Keratinocyte (primary cell): Measurements from ENCODE around the gene SMC5. TPM values are rescaled to one million over a fixed set of nuclear protein-coding genes. Genes with fewer than 3 reads are reported as not detected.

Source experiments
- DNase-seq: peaks from one replicate; pipeline ENCODE4 v3.0.0-alpha.2; 2011; ENCODE audit warnings: low read depth, missing footprints, low spot score
- FAIRE-seq: peaks from 2 replicates; lab custom pipeline; 2011; peaks lifted over from hg19 to GRCh38; lab: Jason Lieb, UNC
- H2AFZ ChIP-seq: 2 replicates; pipeline ENCODE4 v1.6.0; 2012; ENCODE audit warnings: low read length, control low read depth, inconsistent platforms; ENCODE audit not compliant: control insufficient read depth
- H3K27ac ChIP-seq: 2 replicates; pipeline ENCODE4 v1.5.1; 2011; ENCODE audit warnings: low read length; ENCODE audit not compliant: control insufficient read depth, insufficient read depth
- H3K27me3 ChIP-seq: 3 replicates; pipeline ENCODE4 v1.6.0; 2011; ENCODE audit warnings: low read length; ENCODE audit not compliant: control insufficient read depth, insufficient read depth; ENCODE audit errors: extremely low read depth
- H3K36me3 ChIP-seq, 2 experiments: 2 replicates in 1 of 2; 3 replicates in 1 of 2; pipeline ENCODE4 v1.5.1; 2011; ENCODE audit warnings: low read length in 2 of 2, mild to moderate bottlenecking in 1 of 2; ENCODE audit not compliant: control insufficient read depth in 2 of 2, insufficient read depth in 2 of 2; ENCODE audit errors: extremely low read depth in 1 of 2
- H3K4me1 ChIP-seq: 3 replicates; pipeline ENCODE4 v1.5.1; 2011; ENCODE audit warnings: low read length; ENCODE audit not compliant: control insufficient read depth, insufficient read depth; ENCODE audit errors: extremely low read depth
- H3K4me2 ChIP-seq: 3 replicates; pipeline ENCODE4 v1.6.0; 2011; ENCODE audit warnings: low read depth, low read length; ENCODE audit not compliant: control insufficient read depth, insufficient read depth; ENCODE audit errors: extremely low read depth
- H3K4me3 ChIP-seq, 3 experiments: fragments of 200-600 bp in 1 of 3; sonication (generic) in 1 of 3; 2 replicates in 2 of 3; 3 replicates in 1 of 3; pipeline ENCODE4 v1.5.1; 2011 to 2016; ENCODE audit warnings: low read length in 3 of 3, mild to moderate bottlenecking in 3 of 3, control low read depth in 2 of 3, inconsistent platforms in 1 of 3, low read depth in 1 of 3, mixed read lengths in 1 of 3, mixed run types in 1 of 3, moderate library complexity in 1 of 3; ENCODE audit not compliant: control insufficient read depth in 2 of 3, insufficient read depth in 2 of 3; ENCODE audit errors: extremely low read depth in 1 of 3
- H3K79me2 ChIP-seq: 2 replicates; pipeline ENCODE4 v1.6.0; 2012; ENCODE audit warnings: low read length; ENCODE audit not compliant: control insufficient read depth, insufficient read depth
- H3K9ac ChIP-seq: 3 replicates; pipeline ENCODE4 v1.6.0; 2011; ENCODE audit warnings: low read length; ENCODE audit not compliant: control insufficient read depth, insufficient read depth; ENCODE audit errors: extremely low read depth
- H3K9me1 ChIP-seq: 3 replicates; pipeline ENCODE4 v1.6.0; 2011; ENCODE audit warnings: low read length; ENCODE audit not compliant: control insufficient read depth, insufficient read depth; ENCODE audit errors: extremely low read depth
- H3K9me3 ChIP-seq: 2 replicates; pipeline ENCODE4 v1.5.1; 2012; ENCODE audit warnings: low read depth, low read length; ENCODE audit not compliant: control insufficient read depth
- H4K20me1 ChIP-seq: 3 replicates; pipeline ENCODE4 v1.6.0; 2011; ENCODE audit warnings: low read length; ENCODE audit not compliant: control insufficient read depth, insufficient read depth; ENCODE audit errors: extremely low read depth
- EZH2 ChIP-seq: IDR thresholded peaks from one replicate; pipeline ENCODE4 v1.6.1; 2012; ENCODE audit warnings: inconsistent platforms, mild to moderate bottlenecking, low read length, moderate library complexity
- dilution Hi-C: fragments of 300-500 bp; cut with MboI; formaldehyde crosslinking; loops from one replicate; pipeline ENCODE4 v1.7.0; 2020; ENCODE audit warnings: low sequenced_read_pairs; ENCODE audit not compliant: extremely low pct_ligation_motif_present
- polyA plus RNA-seq, 5 experiments: library from polyadenylated mRNA; depleted of rRNA in 3 of 5; stranded (reverse) in 3 of 5; stranded (forward) in 1 of 5; unstranded in 1 of 5; fragments of >200 nt; gene quantifications; 1 replicate in 1 of 5; 2 replicates in 3 of 5; 3 replicates in 1 of 5; pipeline versions ENCODE4 v1.2.1 to v1.2.3, GENCODE V29; 2011 to 2012; ENCODE audit warnings: missing spikeins in 2 of 5, low read depth in 1 of 5, low replicate concordance in 1 of 5
- TF ChIP-seq, protein P1 (sequence below), 3 experiments: IDR thresholded peaks in 1 of 3; conservative IDR thresholded peaks in 1 of 3; optimal IDR thresholded peaks in 1 of 3; 2 replicates in 2 of 3; 3 replicates in 1 of 3; pipeline versions ENCODE3 to v1.5.1; 2011; ENCODE audit warnings: low read length in 3 of 3, mild to moderate bottlenecking in 3 of 3, moderate library complexity in 2 of 3, control low read depth in 1 of 3, inconsistent platforms in 1 of 3; ENCODE audit not compliant: insufficient read depth in 2 of 3; ENCODE audit errors: extremely low read depth in 1 of 3

The SMC5 gene
- polyA plus RNA-seq, 1 donor (not counting 4 experiments of a cell fraction or from before 2014, with no cell fraction given) = 16.5 TPM

DNA sequence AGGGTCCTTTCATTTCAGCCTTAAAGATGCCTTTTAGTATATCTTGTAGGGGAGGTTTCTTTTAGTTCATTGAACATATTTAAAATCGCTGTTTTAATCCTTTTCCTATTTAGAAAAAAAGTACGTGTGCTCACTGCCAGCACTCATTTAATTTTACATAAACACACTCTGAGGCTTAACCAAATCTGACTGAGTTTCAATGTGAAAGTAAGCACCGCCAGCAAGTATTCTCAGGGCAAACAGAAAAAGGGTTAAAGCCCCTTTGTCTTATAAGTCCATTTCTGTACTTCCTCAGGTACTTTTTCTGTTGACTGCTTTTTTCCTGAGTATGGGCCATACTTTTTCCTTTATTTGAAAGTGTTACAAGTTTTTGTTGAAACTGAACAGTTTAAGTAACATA lies 31.8 kb downstream of the SMC5 start:
- peaks cover 18% of the 10 kb centered on the region for H3K79me2 ChIP-seq
- no peak overlapping the region for H3K4me3 ChIP-seq
- H3K36me3 ChIP-seq = peaks cover 0 to 4% of the 10 kb centered on the region in 2 experiments
- H3K4me2 ChIP-seq = no peak overlapping the region
- H3K27ac ChIP-seq = no peak overlapping the region
- no peak for FAIRE-seq
- no peaks in the 10 kb centered on the region for H3K9me1 ChIP-seq
- H3K9ac ChIP-seq = no peak overlapping the region
- no peak for DNase-seq
- dilution Hi-C loops = no loop called here
- H3K27me3 ChIP-seq = no peaks in the 10 kb centered on the region
- H2AFZ ChIP-seq = no peak overlapping the region
- H3K4me1 ChIP-seq = no peaks in the 10 kb centered on the region
- no peaks in the 10 kb centered on the region for H4K20me1 ChIP-seq
- TF ChIP-seq, protein P1, sequence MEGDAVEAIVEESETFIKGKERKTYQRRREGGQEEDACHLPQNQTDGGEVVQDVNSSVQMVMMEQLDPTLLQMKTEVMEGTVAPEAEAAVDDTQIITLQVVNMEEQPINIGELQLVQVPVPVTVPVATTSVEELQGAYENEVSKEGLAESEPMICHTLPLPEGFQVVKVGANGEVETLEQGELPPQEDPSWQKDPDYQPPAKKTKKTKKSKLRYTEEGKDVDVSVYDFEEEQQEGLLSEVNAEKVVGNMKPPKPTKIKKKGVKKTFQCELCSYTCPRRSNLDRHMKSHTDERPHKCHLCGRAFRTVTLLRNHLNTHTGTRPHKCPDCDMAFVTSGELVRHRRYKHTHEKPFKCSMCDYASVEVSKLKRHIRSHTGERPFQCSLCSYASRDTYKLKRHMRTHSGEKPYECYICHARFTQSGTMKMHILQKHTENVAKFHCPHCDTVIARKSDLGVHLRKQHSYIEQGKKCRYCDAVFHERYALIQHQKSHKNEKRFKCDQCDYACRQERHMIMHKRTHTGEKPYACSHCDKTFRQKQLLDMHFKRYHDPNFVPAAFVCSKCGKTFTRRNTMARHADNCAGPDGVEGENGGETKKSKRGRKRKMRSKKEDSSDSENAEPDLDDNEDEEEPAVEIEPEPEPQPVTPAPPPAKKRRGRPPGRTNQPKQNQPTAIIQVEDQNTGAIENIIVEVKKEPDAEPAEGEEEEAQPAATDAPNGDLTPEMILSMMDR (optimal IDR thresholded peaks at IDR 0.05 in 1 of 3, IDR thresholded peaks at IDR 0.05 in 1 of 3, conservative IDR thresholded peaks at IDR 0.05 in 1 of 3; ENCODE audit: extremely low read depth in 1 of 3, insufficient read depth in 2 of 3, low read length in 3 of 3) = no peak
- no peak for TF ChIP-seq EZH2
- no peaks in the 10 kb centered on the region for H3K9me3 ChIP-seq

DNA sequence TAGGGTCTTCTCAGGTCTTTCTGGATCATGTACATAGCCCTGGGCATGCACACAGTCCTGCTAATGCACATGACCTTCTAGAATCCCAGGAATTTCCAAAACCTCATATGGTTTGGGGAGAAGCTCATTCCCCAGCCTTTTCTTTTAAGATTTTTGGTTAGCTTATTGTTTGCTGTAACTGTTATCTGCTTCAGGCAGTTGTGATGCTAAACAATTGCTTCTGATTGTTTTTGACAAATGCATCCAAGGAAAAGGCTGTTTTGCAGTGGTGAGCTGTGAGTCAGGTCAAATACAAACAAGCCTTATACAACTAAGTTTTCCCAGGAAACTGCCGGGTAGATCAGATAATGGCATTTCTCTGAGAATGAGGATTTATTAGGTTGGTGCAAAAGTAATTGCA lies 32.7 kb downstream of the SMC5 start:
- H3K9me1 ChIP-seq = no peaks in the 10 kb centered on the region
- DNase-seq (no peak), FAIRE-seq (no peak)
- H3K4me3 ChIP-seq = no peak overlapping the region
- H3K9me3 ChIP-seq = no peaks in the 10 kb centered on the region
- peaks cover 18% of the 10 kb centered on the region for H3K79me2 ChIP-seq
- H3K27ac ChIP-seq = no peak overlapping the region
- H4K20me1 ChIP-seq = no peaks in the 10 kb centered on the region
- no peak overlapping the region for H3K4me2 ChIP-seq
- dilution Hi-C loops = no loop called here
- no peak overlapping the region for H3K9ac ChIP-seq
- no peak overlapping the region for H2AFZ ChIP-seq
- H3K36me3 ChIP-seq = peaks cover 0 to 4% of the 10 kb centered on the region in 2 experiments
- no peaks in the 10 kb centered on the region for H3K27me3 ChIP-seq
- no peaks in the 10 kb centered on the region for H3K4me1 ChIP-seq
- TF ChIP-seq, protein P1 (optimal IDR thresholded peaks at IDR 0.05 in 1 of 3, IDR thresholded peaks at IDR 0.05 in 1 of 3, conservative IDR thresholded peaks at IDR 0.05 in 1 of 3; ENCODE audit: extremely low read depth in 1 of 3, insufficient read depth in 2 of 3, low read length in 3 of 3) = no peak
